Right cardiac atrium (tissue), 5 donors: ENCODE data around the gene SCNN1B. TPM values are rescaled to one million over a fixed set of nuclear protein-coding genes. Genes with fewer than 3 reads are reported as not detected.
"Not testable (repeated sequence)": the region's sequence is repeated elsewhere in the genome, so short reads cannot be mapped to it uniquely, and the experiment has no call there.

ENCODE experiments used
- ATAC-seq, 2 donors: fragments of 200-7000 bp; cut with Tn5 transposase; one replicate each; pipeline versions ENCODE4 v1.8.0 to v1.9.1; 2020; ENCODE audit warnings: moderate library complexity in 2 of 2, mild to moderate bottlenecking in 1 of 2
- DNase-seq, 3 donors: peaks; one replicate each; pipeline ENCODE4 v3.0.0-alpha.2; 2020
- H3K27ac ChIP-seq: one replicate; pipeline ENCODE4 v1.5.1; 2013; ENCODE audit warnings: mild to moderate bottlenecking, low read length, control low read depth, moderate library complexity
- H3K27me3 ChIP-seq: one replicate; pipeline ENCODE4 v1.6.1; 2013; ENCODE audit not compliant: control insufficient read depth, insufficient read depth
- H3K4me1 ChIP-seq: one replicate; pipeline ENCODE4 v1.6.1; 2013; ENCODE audit warnings: low read length; ENCODE audit not compliant: control insufficient read depth, insufficient read depth
- H3K4me3 ChIP-seq: one replicate; pipeline ENCODE4 v1.5.1; 2013; ENCODE audit warnings: low read length, control low read depth
- H3K9me3 ChIP-seq: one replicate; pipeline ENCODE4 v1.6.1; 2013; ENCODE audit warnings: low read length; ENCODE audit not compliant: control insufficient read depth
- WGBS: extraction: QIAGEN DNeasy Blood & Tissue Kit; methylation state at CpG from one replicate; pipeline ENCODE4 v1.1.7; 2013; 5-methylcytosine and 5-hydroxymethylcytosine counted together
- intact Hi-C, 4 donors: fragments of 100-400 bp; cut with DNase I; formaldehyde crosslinking; loops; one replicate each; pipeline versions ENCODE4 v1.11.0 to v1.14.0; 2022 to 2023
- polyA plus RNA-seq: library from polyadenylated mRNA; stranded (reverse); fragments of 200-250 nt; gene quantifications from one replicate; pipeline ENCODE4 v1.2.3, GENCODE V29; 2013
- total RNA-seq, 4 donors: library from RNA; stranded (reverse); fragmentation: NEBNext Ultra II Directional; extraction: Animal tissue kit (Norgen Biotek cat#: 25700); gene quantifications; one replicate each; pipeline ENCODE4 v1.2.1, GENCODE V29; 2021
- donor health status: healthy with polysubstance abuse.
- donor health status: DM: no; HTN: yes; CAD: no.
- donor health status: DM: no; HTN: no; CAD: no.
- donor health status: DM: no; HTN: yes; CAD: no; lungs with severe emphysema.
- donor health status: DM: yes; HTN: yes; CAD: no.

SCNN1B gene
- total and polyA plus RNA-seq, 5 donors: 0.09 to 0.17 (median 0.13) TPM; not detected in 1

DNA sequence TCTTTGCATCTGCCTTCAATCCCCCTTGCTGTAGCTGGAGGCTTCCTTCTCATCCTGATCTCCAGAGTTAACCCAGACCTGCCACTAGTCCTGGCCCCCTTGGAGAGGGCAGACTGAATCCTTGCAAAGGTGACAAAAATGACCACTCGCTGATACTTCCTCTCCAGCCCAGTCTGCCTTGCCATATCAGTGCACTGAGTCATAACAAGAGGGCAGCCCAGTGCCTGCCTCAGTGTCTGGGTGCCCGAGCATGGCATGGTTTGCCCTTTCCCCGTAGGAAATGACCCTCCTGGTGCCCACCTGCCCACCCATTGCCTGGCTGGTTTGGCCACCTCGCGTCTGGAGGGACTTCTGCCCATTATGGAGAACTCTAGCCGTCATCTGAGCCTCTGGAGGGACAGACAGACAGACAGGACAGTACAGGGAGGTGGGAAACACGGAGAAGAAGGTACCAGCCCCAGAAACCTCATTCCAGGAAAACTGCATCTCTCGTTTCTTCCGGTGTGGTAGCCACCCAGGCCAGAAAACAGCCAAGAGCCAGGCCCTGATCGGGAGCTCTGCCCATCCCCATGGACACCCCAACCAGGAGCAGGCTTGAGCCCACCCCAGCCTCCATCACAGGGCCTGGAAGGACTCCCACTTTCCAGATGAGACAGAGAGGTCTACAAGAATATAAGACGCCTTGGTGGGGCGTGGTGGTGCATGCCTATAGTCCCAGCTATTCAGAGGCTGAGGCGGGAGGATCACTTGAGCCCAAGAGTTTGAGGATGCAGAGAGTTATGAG lies 71.5 kb downstream of the SCNN1B start:
- WGBS: 80% methylated on average over 13 of the region's 13 CpGs
- H3K4me3 ChIP-seq: no peak overlapping the region
- ATAC-seq: no peak

DNA sequence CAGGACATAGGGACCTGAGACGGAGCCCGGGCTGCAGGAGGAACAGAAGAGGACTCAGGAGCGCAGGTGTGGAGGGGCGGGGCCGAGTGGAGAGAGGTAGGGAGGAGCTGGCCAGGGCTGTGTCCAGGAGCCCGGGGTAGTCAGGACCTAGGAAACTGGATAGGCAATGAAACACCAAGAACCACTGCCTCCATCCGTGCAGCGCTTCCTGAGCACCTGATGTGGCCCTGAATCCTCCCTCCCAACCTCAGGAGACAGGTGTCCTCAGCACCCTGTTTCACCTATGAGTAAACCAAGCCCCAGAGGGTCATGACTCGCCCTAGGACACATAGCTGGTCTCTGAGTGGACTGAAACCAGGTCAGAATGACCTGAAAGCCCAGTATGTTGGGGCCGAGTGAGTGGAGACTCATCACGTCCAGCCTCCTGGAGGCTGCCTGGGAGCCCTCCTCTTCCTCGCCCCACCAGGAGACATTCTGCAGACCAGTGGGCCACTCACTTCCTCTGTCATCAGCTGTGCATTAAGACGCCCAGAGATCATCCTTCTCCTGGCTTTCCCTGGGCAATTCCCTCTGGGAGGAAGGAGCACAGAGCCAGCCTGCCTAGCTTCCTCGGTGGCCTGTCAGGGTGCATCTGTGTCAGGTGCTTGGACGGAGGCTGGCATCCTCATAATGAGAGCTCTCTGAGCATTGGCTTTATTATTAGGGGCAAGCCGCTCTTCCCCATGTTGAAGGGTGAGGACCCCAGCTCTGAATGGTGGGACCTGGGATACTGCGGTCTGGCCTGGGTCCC lies 72.8 kb downstream of the SCNN1B start:
- WGBS: 75% methylated on average over 17 of the region's 17 CpGs

More for the DNA sequence above, 71.5 kb downstream of the SCNN1B start:
- intact Hi-C loops: no loop called here
- H3K4me1 ChIP-seq: no peaks in the 10 kb centered on the region
- DNase-seq: no peak
- no peak overlapping the region for H3K27ac ChIP-seq
- no peaks in the 10 kb centered on the region for H3K9me3 ChIP-seq
- no peaks in the 10 kb centered on the region for H3K27me3 ChIP-seq

DNA sequence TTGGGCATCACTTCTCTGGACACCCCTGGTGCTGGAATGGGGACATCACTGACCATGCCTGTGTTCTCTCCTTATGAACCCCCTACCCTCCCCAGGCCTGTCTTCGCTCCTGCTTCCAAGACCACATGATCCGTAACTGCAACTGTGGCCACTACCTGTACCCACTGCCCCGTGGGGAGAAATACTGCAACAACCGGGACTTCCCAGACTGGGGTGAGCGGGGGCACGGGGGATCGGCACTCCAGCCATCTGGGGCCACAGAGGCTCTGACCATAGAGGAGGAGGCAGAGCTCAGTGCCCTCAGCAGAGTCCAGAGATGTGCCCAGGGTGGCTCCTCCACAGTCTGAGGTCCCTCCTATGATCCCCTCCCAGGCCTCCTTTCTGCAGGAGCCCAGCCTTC lies 73.5 kb downstream of the SCNN1B start:
- Histone ChIP-seq H3K4me3 (no peak overlapping the region), H3K27ac (no peak overlapping the region), H3K9me3 (no peaks in the 10 kb centered on the region), H3K27me3 (no peaks in the 10 kb centered on the region), H3K4me1 (no peaks in the 10 kb centered on the region)
- DNase-seq (no peak), ATAC-seq (no peak)
- intact Hi-C loops: no loop called here
- 87% methylated on average over 7 of the region's 7 CpGs for WGBS

More for the DNA sequence above, 72.8 kb downstream of the SCNN1B start:
- ATAC-seq (no peak), DNase-seq (no peak)
- H3K9me3 ChIP-seq: no peaks in the 10 kb centered on the region
- no peak overlapping the region for H3K27ac ChIP-seq
- no peak overlapping the region for H3K4me3 ChIP-seq
- H3K27me3 ChIP-seq: no peaks in the 10 kb centered on the region
- intact Hi-C loops: no loop called here
- H3K4me1 ChIP-seq: no peaks in the 10 kb centered on the region

DNA sequence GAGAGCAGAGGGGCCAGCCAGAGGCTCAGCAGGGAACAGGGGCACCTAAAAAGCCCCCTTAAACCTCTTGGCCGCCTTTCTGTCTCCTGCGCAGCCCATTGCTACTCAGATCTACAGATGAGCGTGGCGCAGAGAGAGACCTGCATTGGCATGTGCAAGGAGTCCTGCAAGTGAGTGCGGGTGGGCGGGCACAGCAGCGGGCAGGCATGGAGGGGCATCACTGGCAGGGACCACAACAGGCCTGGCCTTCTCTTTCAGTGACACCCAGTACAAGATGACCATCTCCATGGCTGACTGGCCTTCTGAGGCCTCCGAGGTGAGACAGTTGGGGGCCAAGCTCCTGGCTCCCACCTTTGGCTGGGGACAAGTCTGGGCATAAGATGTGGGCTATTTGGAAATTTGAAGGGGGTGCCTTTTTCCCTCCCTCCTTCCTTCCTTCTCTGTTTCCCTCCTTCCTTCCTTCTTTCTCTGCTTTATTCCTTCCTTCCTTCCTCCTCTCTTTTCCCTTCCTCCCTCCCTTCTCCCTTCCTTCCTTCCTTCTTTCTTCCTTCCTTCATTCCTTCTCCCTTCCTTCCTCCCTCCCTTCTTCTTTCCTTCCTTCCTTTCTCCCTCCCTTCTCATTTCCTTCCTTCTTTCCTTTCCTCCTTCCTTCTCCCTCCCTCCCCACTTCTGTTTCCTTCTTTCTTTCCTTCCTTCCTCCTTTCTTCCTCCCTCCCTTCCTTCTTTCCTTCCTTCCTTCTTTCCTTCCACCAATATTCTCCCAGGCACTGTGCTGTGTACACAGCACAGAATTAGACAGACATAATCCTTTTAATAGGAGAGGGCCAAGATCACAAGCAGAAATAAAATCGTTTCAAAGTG lies 75.2 kb downstream of the SCNN1B start:
- Histone ChIP-seq H3K4me3 (no peak overlapping the region), H3K9me3 (no peaks in the 10 kb centered on the region), H3K27me3 (no peaks in the 10 kb centered on the region), H3K4me1 (no peaks in the 10 kb centered on the region), H3K27ac (no peak overlapping the region)
- WGBS: 88% methylated on average over 9 of the region's 9 CpGs
- intact Hi-C loops: no loop called here
- DNase-seq (no peak), ATAC-seq (no peak)

DNA sequence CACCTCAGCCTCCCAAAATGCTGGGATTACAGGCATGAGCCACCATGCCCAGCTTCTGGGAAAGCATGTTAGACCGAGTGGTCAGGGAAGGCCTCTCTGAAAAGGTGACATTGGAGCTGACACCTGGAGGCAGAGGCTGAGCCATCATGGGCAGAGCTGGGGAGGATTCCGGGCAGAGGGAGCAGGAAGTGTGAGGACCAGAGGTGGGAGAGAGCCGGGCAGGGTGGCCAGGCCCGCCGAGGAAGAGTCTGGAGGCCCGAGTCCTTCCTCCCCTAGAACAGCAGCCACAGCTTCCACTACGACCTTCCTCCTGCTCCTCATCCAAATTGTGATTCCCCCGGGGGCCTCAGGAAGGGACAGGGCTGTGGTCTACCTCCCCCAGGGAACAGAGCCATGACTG lies 76.2 kb downstream of the SCNN1B start:
- H3K4me3 ChIP-seq: no peak overlapping the region
- 80% methylated on average over 8 of the region's 8 CpGs for WGBS
- ATAC-seq: no peak
- no peak overlapping the region for H3K27ac ChIP-seq
- intact Hi-C loops: no loop called here
- H3K9me3 ChIP-seq: no peaks in the 10 kb centered on the region
- no peaks in the 10 kb centered on the region for H3K27me3 ChIP-seq
- no peak for DNase-seq
- H3K4me1 ChIP-seq: no peaks in the 10 kb centered on the region

DNA sequence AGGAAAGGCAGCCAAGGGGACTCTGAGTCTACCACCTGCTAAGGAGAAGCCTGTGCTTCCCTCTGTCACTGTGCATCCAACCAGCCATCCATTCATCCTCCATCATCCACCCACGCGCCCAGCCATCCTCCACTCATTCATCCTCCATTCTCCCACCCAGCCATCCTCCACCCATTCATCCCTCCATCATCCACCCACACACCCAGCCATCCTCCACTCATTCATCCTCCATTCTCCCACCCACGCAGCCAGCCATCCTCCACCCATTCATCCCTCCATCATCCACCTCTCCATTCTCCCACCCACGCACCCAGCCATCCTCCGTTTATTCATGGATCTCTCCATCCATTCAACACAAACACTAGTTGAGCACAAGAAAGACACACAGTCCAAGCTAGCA lies 76.8 kb downstream of the SCNN1B start:
- Histone ChIP-seq H3K4me3 (no peak overlapping the region), H3K27ac (no peak overlapping the region), H3K9me3 (no peaks in the 10 kb centered on the region), H3K4me1 (no peaks in the 10 kb centered on the region), H3K27me3 (no peaks in the 10 kb centered on the region)
- intact Hi-C loops: no loop called here
- ATAC-seq (no peak), DNase-seq (no peak)
- 88% methylated on average over 5 of the region's 5 CpGs for WGBS

DNA sequence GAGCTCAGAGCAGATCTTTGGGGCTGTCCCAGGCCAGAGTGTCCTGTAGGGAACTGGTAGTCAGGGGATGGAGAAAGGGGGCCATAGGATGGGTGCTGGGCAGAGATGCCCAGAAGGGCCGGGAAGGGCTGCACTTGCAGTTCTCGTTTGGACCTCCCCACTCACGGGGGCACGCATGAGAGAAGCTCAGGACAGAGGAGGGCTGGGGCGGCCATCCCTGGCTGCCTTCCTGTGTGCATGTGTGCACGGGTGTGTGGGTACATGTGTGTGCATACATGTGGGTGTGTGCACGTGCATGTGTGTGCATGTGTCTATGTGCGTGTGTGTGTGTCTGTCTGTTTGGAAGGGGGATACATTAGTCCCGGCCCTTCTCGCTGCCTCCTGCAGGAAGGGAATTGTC lies 77.6 kb downstream of the SCNN1B start:
- Histone ChIP-seq H3K27ac (no peak overlapping the region), H3K4me1 (no peaks in the 10 kb centered on the region), H3K27me3 (no peaks in the 10 kb centered on the region), H3K9me3 (no peaks in the 10 kb centered on the region), H3K4me3 (no peak overlapping the region)
- no peak for DNase-seq
- 79% methylated on average over 10 of the region's 10 CpGs for WGBS
- intact Hi-C loops: no loop called here
- ATAC-seq: no peak

DNA sequence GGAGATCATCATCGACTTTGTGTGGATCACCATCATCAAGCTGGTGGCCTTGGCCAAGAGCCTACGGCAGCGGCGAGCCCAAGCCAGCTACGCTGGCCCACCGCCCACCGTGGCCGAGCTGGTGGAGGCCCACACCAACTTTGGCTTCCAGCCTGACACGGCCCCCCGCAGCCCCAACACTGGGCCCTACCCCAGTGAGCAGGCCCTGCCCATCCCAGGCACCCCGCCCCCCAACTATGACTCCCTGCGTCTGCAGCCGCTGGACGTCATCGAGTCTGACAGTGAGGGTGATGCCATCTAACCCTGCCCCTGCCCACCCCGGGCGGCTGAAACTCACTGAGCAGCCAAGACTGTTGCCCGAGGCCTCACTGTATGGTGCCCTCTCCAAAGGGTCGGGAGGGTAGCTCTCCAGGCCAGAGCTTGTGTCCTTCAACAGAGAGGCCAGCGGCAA lies 78.4 kb downstream of the SCNN1B start:
- H3K4me3 ChIP-seq: no peak overlapping the region
- no peak overlapping the region for H3K27ac ChIP-seq
- intact Hi-C loops: no loop called here
- ATAC-seq (no peak), DNase-seq (no peak)
- no peaks in the 10 kb centered on the region for H3K4me1 ChIP-seq
- H3K27me3 ChIP-seq: no peaks in the 10 kb centered on the region
- no peaks in the 10 kb centered on the region for H3K9me3 ChIP-seq
- WGBS: 94% methylated on average over 20 of the region's 20 CpGs

DNA sequence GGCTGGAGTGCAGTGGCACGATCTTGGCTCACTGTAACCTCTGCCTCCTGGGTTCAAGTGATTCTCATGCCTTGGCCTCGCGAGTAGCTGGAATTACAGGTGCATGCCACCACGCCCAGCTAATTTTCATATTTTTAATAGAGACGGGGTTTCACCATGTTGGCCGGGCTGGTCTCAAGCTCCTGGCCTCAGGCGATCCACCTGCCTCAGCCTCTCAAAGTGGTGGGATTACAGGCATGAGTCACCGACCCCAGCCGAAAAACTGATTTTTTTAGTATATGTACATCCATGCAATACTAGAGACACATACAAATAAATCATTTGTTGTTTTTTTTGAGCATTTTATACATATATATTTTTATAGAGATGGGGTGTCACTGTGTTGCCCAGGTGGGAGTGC lies 79.6 kb downstream of the SCNN1B start:
- ATAC-seq, H3K27me3 ChIP-seq, H3K9me3 ChIP-seq, DNase-seq, H3K27ac ChIP-seq, intact Hi-C loops, H3K4me3 ChIP-seq, H3K4me1 ChIP-seq: not testable (repeated sequence)
- WGBS: 95% methylated on average over 9 of the region's 9 CpGs

DNA sequence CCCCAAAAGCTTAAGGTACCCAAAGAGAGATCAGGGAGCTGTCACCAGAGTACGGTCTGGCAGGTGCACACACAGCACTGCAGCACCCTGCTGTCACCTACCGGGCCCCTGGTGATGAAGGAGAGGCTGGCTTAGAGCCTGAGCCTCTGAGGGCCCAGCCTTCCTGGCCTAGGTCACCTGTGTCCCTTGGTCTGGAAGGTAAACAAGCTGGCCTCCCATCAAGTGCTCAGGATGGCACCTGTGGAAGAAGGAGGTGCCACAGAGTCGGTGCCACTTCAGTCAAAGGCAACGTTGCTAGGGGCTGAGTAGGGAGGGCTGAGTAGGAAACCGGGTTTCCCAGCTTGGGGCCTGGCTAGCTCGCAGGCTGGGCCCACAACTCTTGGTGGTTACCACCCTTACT lies 80.2 kb downstream of the SCNN1B start:
- WGBS: 91% methylated on average over 6 of the region's 6 CpGs
- ATAC-seq: no peak
- intact Hi-C loops: no loop called here

DNA sequence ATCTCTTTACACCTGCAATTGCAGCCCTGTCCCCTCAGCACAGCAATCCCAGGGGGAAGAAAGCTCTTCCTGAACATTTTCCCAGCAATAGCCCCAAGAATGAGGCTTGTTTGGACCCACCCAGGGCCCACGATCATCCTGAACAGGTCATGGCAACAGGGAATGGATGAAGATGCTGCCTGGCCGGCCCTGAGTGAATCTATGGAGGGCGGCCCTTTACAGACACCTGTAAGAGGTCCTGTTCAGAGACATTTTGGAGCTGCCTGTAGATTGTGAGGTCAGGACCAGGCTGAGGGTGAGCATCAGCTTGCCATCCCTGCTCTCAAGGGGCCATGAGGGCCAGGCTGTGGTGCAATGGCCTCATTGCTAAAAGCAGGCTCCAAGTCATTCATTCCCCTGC lies 81.8 kb downstream of the SCNN1B start:
- intact Hi-C loops: no loop called here
- no peaks in the 10 kb centered on the region for H3K9me3 ChIP-seq
- WGBS: 89% methylated on average over 3 of the region's 3 CpGs

More for the DNA sequence above, 80.2 kb downstream of the SCNN1B start:
- H3K27me3 ChIP-seq: no peaks in the 10 kb centered on the region
- no peaks in the 10 kb centered on the region for H3K4me1 ChIP-seq
- H3K27ac ChIP-seq: no peak overlapping the region
- no peak for DNase-seq
- no peak overlapping the region for H3K4me3 ChIP-seq
- H3K9me3 ChIP-seq: no peaks in the 10 kb centered on the region

More for the DNA sequence above, 81.8 kb downstream of the SCNN1B start:
- Histone ChIP-seq H3K4me3 (no peak overlapping the region), H3K4me1 (no peaks in the 10 kb centered on the region), H3K27ac (no peak overlapping the region), H3K27me3 (no peaks in the 10 kb centered on the region)
- no peak for DNase-seq
- ATAC-seq: no peak
